HPDE6-E6E7 (cell line): ENCODE data around the gene MMP24OS.

Experiments used
- DNase-seq: peaks from one replicate; pipeline ENCODE4 v3.0.0; 2011; ENCODE audit warnings: missing footprints; ENCODE audit errors: extremely low spot score

Gene MMP24OS

DNA sequence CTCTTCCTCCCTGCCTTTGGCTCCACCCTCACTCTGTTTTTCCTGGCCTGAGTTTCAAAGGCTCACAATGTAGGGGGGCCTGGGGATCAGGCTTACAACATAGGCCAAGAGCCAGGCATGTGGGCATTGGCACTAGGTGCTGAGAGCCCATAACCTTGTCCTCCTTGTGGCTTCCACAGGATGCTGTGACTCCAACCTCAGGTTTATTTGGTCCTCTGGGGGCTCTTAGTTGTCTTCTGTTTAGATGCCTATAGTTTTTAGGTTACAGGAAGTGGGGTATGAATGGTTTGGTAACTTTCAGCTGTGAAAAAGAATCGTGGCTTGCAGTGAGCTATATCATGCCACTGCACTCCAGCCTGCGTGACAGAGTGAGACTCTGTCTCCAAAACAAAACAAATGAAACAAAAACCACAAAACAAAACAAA, 25.9 kb downstream of the MMP24OS start:
- no peak for DNase-seq

DNA sequence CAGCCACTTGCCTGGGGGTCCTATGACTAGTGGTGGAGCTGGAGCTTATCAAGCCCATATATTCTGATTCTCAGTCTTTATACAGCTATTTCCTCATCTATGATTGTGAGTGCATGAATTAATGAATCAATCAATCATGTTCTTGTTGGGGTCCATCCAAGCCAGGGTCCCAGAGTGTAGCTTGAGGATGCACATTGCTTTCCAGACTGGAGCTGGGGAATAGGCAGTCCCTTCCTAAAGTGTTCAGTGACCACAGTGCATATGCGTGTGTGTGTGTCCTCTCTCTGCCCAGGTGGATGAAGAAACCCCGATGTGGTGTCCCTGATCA, 26.3 kb downstream of the MMP24OS start:
- DNase-seq: no peak

DNA sequence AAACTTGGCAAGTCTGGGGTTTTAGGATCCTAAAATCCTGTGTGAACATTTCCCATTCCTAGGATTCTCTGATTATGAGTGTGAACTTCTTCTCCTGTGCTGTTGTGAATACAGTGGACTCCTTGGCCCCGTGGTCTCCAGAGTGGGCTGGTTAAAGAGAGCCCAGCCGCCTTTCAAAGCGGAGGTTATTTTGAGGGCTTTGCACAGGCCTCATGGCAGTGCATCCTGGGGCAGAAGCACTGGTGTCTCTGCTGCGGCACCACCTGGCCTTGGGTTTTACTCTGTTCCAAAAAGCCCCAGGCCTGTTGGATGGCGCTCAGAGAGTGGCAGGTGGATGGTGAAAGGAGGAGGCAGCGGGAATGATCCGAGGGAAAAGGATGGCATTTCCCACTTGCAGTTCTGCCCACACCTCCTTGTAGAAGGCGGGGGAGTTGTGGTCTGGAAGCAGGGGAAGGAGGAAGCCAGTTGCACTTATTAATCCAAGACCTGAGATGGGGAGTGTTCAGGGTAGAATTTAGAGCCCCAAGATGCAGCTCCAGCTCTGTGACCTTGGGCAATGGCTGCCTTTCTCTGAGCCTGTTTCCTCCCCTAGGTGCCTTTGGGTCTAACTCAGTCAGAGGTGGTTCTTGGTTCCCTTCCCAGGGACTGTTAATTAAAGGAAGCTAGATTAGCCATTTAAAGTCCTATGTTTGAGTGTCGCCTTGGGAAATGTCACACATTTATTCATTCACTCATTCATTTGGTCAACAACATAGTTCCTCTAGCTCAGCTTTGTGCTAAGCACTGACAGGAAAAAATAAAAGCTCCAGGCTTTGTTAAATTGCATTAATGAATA, 29.1 kb downstream of the MMP24OS start:
- no peak for DNase-seq

DNA sequence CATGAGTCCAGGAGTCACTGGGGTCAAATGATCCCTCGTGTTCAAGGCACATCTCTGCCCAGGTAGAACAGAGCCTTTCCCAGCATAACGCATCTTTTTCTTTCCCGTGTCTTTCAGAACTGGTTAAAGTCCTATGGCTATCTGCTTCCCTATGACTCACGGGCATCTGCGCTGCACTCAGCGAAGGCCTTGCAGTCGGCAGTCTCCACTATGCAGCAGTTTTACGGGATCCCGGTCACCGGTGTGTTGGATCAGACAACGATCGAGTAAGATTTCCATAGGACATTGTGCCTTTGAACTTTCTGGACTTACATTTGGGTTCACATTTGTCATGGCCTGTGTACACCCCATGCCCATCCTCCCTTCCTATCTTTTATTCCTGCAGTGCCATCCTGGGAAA, 31.2 kb downstream of the MMP24OS start:
- no peak for DNase-seq

DNA sequence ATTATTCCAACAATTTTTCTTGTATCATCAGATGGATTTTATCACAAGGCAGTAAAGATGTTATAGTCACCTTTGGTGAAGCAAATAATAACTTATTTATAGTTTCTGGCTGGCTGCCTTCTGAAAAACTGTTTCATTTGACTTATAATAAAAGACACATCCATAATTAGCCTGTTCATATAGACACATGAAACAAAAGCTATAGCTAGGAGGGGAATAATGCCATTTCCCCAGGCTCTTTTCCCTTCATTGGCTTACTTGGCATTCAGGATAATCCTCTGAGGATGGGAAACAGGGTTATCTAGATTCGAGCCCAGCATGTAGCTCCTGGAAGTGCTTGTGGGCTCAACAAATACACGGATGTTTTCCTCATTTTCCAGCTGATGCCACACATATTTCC, 33.9 kb downstream of the MMP24OS start:
- DNase-seq: no peak

DNA sequence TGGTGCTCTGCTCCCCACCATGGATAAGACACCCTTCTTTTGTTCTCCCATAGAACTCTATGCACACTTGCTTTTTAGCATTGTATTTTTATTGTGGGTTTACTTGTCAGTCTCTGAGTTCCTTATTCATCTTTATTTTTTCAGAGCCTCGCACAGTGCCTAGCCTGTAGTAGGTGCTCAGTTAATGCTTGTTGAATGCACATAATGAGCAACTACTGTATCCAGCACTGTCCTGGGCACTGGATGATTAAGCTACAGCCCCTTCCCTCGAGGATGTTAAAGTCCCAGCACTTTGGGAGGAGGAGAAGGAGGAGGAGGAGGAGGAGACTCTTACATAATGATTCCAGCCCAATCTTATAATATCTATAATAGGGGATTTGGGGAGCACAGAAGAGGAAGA, 34.6 kb downstream of the MMP24OS start:
- no peak for DNase-seq

- DNase-seq: no peak
Measured at GRCh38 chr20:35240811-35241293, 37.1 kb downstream of the MMP24OS start.

DNA sequence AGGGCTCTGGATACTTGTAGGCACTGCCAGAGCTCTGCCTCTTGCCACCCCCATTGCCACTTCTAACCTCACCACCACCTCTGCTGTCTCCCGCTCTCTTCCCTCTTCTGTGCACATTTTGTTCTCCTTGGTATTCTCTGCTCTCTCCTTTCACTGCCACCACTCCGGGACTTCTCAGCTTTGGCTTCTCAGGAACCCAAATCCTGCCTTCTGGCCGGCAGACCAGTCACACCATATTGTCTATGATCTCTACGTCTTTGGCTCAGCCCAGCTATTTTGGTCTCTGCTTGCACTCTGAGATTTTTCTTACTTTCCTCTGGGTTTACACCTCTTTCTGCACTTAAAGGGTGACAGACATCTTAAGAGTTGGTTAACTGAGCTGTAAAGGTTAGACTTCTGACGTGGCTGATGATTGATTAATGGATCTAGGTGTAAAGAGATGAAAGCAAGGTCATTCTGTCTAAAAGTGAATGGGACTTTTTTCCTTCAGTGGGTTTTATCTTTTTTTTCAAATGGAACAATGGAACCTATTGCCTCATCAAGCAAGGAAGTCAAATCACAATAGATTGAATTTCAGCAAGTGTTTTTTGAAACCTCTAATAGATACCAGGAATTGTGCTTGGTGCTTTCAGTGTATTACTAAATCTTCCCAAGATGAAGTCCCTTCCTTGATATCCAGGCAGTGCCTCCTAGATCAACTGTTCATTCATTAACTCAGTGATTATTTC, 37.7 kb downstream of the MMP24OS start:
- no peak for DNase-seq

GRCh38 chr20:35238735-35239134, 39.2 kb downstream of the MMP24OS start:
- DNase-seq: no peak

- DNase-seq: no peak
Measured at GRCh38 chr20:35238170-35238569, 39.8 kb downstream of the MMP24OS start.

GRCh38 chr20:35237486-35237885, 40.4 kb downstream of the MMP24OS start:
- no peak for DNase-seq

DNA sequence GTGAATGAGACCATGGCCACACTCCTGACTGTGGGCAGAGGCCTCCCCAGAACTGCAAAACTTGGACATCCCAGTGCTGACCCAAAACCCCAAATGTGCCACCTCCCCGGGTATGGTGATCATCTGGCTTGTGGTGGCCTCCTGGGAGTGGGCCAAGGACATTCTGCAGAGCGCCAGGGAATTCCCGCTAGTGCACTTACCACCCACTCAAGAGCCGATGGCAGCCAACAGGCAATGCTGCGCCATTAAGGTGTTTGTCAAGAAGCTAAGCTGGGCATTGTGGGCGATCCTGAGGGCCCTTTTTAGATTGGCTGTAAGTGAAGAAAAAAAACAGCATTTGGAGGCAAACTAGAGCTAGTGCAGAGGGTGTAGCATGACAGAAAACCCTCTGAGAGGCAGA, 42.0 kb downstream of the MMP24OS start:
- DNase-seq: no peak

DNA sequence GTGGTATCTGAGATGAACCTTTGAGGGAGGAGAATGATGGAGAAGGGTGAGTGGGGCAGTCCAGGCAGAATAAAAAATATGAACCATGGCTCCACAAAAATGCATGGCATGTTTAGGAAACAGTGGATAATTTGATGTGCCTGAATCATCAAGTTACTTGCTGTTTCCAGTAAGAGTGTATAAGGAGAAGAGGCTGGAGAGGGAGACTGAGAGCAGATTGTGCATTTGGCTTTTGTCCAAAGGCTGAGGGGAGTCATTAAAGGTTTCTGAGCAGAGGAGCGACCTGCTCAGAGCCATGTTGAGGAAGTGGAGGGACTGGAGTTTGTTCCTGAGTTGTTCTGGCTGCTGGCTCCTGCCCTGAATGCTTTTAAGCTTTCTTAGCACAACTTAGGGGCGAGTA, 45.3 kb downstream of the MMP24OS start:
- no peak for DNase-seq

GRCh38 chr20:35226884-35227681, 50.8 kb downstream of the MMP24OS start:
- peak; percentile 57 for DNase-seq
